H1 (cell line): Measurements from ENCODE around the gene P2RY11. TPM values are rescaled to one million over a fixed set of nuclear protein-coding genes. Genes with fewer than 3 reads are reported as not detected.

Experiments used
- CHD2 ChIP-seq: IDR thresholded peaks from 2 replicates; pipeline ENCODE4 v1.6.1; 2012; ENCODE audit warnings: low read length, improper control_type of control experiment
- CHD7 ChIP-seq: fragments of 300-600 bp; sonication (generic); IDR thresholded peaks from 2 replicates; pipeline ENCODE4 v1.7.1; 2012; ENCODE audit warnings: low read length, moderate library complexity, mild to moderate bottlenecking, inconsistent platforms; ENCODE audit not compliant: insufficient replicate concordance
- EGR1 ChIP-seq: IDR thresholded peaks from 2 replicates; pipeline ENCODE4 v1.6.1; 2011; ENCODE audit warnings: low read depth, low read length, borderline replicate concordance
- JUN ChIP-seq: IDR thresholded peaks from 2 replicates; pipeline ENCODE4 v1.6.1; 2011; ENCODE audit warnings: low read depth, mild to moderate bottlenecking, improper control_type of control experiment, low read length
- KDM1A ChIP-seq: fragments of 200-600, 300-600 bp; sonication (generic); IDR thresholded peaks from 2 replicates; pipeline ENCODE4 v1.7.1; 2016; ENCODE audit warnings: mild to moderate bottlenecking, low read length, borderline replicate concordance
- NANOG ChIP-seq: IDR thresholded peaks from 2 replicates; pipeline ENCODE4 v1.6.1; 2011; ENCODE audit warnings: low read length, low read depth, mild to moderate bottlenecking, inconsistent platforms; ENCODE audit not compliant: insufficient read depth, poor library complexity, severe bottlenecking
- RAD21 ChIP-seq, 2 experiments: IDR thresholded peaks in 1 of 2; conservative IDR thresholded peaks in 1 of 2; 2 replicates each; pipeline ENCODE4 v1.6.1; 2011; ENCODE audit warnings: low read depth in 2 of 2, low read length in 2 of 2, improper control_type of control experiment in 1 of 2, inconsistent platforms in 1 of 2, mild to moderate bottlenecking in 1 of 2, moderate library complexity in 1 of 2
- SRF ChIP-seq: IDR thresholded peaks from 2 replicates; pipeline ENCODE4 v1.6.1; 2011; ENCODE audit warnings: mild to moderate bottlenecking, low read depth, low read length, moderate library complexity
- USF2 ChIP-seq: IDR thresholded peaks from 2 replicates; pipeline ENCODE4 v1.6.1; 2011; ENCODE audit warnings: low read length, improper control_type of control experiment
- polyA plus RNA-seq, 7 experiments: library from polyadenylated mRNA; depleted of rRNA in 3 of 7; stranded (reverse) in 5 of 7; unstranded in 2 of 7; fragments of >200 nt in 5 of 7; fragments of 200-250 nt in 2 of 7; gene quantifications; 1 replicate in 5 of 7; 2 replicates in 1 of 7; 4 replicates in 1 of 7; pipeline versions ENCODE4 v1.2.1 to v1.2.3, GENCODE V29; 2011 to 2013; ENCODE audit warnings: missing spikeins in 2 of 7, mixed read lengths in 2 of 7
- total RNA-seq: library from RNA; stranded (reverse); fragmentation: NEBNext Ultra II Directional; extraction: Animal tissue kit (Norgen Biotek cat#: 25700); gene quantifications from 2 replicates; pipeline ENCODE4 v1.2.1, GENCODE V29; 2021

P2RY11 gene
- total and polyA plus RNA-seq, 2 of the 8 experiments (the other 6 are each of a cell fraction or from before 2014, with no cell fraction given): 9.2 to 18.0 TPM

DNA sequence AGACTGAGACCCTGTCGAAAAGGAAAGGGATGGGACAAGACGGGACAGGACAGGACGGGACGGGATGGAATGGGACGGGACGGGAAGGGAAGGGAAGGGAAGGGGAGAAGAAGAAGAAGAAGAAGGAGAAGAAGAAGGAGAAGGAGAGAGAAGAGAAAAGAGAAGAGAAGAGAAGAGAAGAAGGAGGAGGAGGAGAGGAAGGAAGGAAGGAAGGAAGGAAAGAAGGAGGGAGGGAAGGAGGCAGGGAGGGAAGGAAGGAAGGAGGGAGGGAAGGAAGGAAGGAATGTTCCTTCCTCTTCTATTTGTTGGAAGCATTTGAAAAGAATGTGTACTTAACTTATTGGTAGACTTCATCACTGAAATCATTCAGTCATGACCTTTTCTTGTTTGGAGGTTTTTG, 35.0 kb upstream of the P2RY11 start (continued):
- TF ChIP-seq CHD7: no peak
- TF ChIP-seq CHD2: no peak
- TF ChIP-seq RAD21 (IDR thresholded peaks at IDR 0.05 in 1 of 2, conservative IDR thresholded peaks at IDR 0.05 in 1 of 2; ENCODE audit: low read depth in 2 of 2, low read length in 2 of 2): no peak
- TF ChIP-seq NANOG: no peak
- TF ChIP-seq KDM1A: no peak
- TF ChIP-seq JUN: no peak
- no peak for TF ChIP-seq SRF
- TF ChIP-seq EGR1: no peak
- no peak for TF ChIP-seq USF2
